Stomach smooth muscle (tissue), 2 donors: ENCODE data around the gene VPS18.
A peak's percentile ranks its signal among the peaks of the same experiment; 100 is the strongest.
"Not testable (repeated sequence)": the region's sequence is repeated elsewhere in the genome, so short reads cannot be mapped to it uniquely, and the experiment has no call there.

Experiments used
- H3K27ac ChIP-seq: one replicate; pipeline ENCODE4 v1.7.0; 2013; ENCODE audit warnings: mild to moderate bottlenecking, low read length, inconsistent platforms
- H3K27me3 ChIP-seq, 2 donors: one replicate each; pipeline ENCODE4 v1.7.0; 2013; ENCODE audit warnings: low read length in 2 of 2; ENCODE audit not compliant: insufficient read depth in 2 of 2, control insufficient read depth in 1 of 2
- H3K36me3 ChIP-seq, 2 donors: one replicate each; pipeline ENCODE4 v1.7.0; 2013; ENCODE audit warnings: low read length in 2 of 2; ENCODE audit not compliant: control insufficient read depth in 2 of 2, insufficient read depth in 2 of 2
- H3K4me1 ChIP-seq: one replicate; pipeline ENCODE4 v1.7.0; 2013; ENCODE audit warnings: low read length; ENCODE audit not compliant: control insufficient read depth, insufficient read depth
- H3K4me3 ChIP-seq, 2 donors: one replicate each; pipeline ENCODE4 v1.7.0; 2013; ENCODE audit warnings: low read length in 2 of 2
- H3K9ac ChIP-seq, 2 donors: one replicate each; pipeline ENCODE4 v1.7.0; 2013; ENCODE audit warnings: low read length in 2 of 2, mild to moderate bottlenecking in 1 of 2
- H3K9me3 ChIP-seq, 2 donors: one replicate each; pipeline ENCODE4 v1.7.0; 2013; ENCODE audit warnings: low read length in 2 of 2; ENCODE audit not compliant: control insufficient read depth in 2 of 2
- donor health status: healthy.
- donor health status: Pancreatic carcinoma.

The VPS18 gene

DNA sequence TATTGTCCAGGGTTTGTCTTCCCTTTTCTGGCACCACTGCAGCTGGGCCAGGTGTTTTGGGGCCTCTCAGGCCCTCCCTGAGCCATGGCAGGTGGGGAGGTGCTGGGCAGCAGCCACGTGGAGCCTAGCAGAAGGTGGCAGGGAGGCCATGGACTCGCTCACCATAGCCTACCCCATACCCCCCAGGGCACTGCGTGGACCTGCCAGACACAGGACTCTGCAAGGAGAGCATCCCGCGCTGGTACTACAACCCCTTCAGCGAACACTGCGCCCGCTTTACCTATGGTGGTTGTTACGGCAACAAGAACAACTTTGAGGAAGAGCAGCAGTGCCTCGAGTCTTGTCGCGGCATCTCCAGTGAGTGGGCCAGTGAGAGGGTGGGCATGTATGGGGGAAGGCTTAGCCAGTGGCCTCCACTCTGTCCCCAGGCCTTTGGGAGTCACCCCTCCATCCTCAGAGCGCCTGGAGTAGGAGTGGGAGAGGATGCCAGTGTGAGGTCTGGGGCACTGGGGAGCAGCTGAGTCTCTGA, 38.5 kb upstream of the VPS18 start:
- Histone ChIP-seq H3K9me3 (no peaks in the 10 kb centered on the region), H3K4me1 (peaks cover 4% of the 10 kb centered on the region), H3K36me3 (no peaks in the 10 kb centered on the region), H3K9ac (no peak overlapping the region), H3K4me3 (no peak overlapping the region), H3K27me3 (peaks cover 4 to 14% of the 10 kb centered on the region in 2 donors), H3K27ac (no peak overlapping the region)

DNA sequence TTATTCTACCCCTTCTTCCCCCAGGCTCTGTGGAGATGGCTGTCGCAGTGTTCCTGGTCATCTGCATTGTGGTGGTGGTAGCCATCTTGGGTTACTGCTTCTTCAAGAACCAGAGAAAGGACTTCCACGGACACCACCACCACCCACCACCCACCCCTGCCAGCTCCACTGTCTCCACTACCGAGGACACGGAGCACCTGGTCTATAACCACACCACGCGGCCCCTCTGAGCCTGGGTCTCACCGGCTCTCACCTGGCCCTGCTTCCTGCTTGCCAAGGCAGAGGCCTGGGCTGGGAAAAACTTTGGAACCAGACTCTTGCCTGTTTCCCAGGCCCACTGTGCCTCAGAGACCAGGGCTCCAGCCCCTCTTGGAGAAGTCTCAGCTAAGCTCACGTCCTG, 37.5 kb upstream of the VPS18 start:
- Histone ChIP-seq H3K4me1 (peaks cover 4% of the 10 kb centered on the region), H3K27ac (no peak overlapping the region), H3K4me3 (no peak overlapping the region), H3K27me3 (peaks cover 4 to 14% of the 10 kb centered on the region in 2 donors), H3K9me3 (no peaks in the 10 kb centered on the region), H3K36me3 (no peaks in the 10 kb centered on the region), H3K9ac (no peak overlapping the region)

DNA sequence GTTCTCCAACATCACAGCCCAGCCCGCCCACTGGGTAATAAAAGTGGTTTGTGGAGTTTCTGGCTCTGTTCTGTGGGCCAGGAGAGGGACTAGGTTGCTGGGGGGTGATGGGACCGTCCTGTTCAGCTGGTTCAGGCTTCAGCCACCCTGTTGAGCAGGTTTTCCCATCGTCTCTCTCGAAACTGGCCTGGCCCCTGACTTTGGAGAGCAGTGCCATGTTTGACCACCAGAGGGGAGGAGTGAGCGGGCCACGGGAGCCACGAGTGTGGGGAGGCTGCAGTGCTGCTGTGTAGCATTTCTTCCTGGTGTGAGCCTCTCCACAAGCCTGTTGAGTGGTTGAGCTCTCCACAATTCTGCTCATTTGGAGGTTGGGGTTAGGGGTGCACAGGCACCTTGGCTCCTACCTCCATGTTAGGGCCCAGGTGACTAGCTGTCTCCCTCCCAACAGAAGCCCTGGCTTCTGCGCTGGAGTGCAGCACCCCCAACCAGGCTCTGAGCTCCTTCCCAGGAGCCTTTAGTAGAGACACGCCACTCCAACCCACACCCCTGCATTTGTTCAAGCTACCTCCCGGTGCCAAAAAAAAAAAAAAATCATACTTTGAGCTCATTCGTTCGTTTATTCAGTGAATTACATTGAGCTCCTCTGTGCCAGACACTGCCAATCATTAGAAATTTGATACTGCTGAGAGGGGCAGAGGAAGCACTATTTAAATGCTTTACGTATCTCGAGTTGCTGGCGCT, 36.5 kb upstream of the VPS18 start:
- no peak overlapping the region for H3K9ac ChIP-seq
- peaks cover 4 to 14% of the 10 kb centered on the region in 2 donors for H3K27me3 ChIP-seq
- no peaks in the 10 kb centered on the region for H3K9me3 ChIP-seq
- no peak overlapping the region for H3K27ac ChIP-seq
- H3K4me1 ChIP-seq = peaks cover 4% of the 10 kb centered on the region
- no peaks in the 10 kb centered on the region for H3K36me3 ChIP-seq
- H3K4me3 ChIP-seq = peak overlapping the region in 1 of 2 donors; percentile 29

DNA sequence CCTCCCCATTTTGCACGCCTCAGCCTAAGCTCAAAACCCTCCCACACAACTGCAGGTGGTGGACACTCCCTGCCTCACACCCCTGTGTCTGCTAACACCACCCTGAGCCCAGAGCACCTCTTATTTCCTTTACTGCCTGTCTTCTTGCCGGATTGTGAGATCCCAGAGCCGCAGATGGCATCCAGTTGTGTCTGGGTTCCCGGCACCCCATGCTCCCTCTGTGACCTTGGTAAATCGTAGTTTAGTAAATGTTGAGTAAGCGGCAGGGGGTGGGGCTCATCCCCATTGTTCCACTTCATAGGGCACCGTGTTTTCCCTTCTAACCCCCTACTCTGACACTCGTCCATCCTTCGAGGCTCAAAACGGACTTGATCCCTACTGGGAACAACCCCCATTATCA, 35.5 kb upstream of the VPS18 start:
- H3K9ac ChIP-seq = no peak overlapping the region

DNA sequence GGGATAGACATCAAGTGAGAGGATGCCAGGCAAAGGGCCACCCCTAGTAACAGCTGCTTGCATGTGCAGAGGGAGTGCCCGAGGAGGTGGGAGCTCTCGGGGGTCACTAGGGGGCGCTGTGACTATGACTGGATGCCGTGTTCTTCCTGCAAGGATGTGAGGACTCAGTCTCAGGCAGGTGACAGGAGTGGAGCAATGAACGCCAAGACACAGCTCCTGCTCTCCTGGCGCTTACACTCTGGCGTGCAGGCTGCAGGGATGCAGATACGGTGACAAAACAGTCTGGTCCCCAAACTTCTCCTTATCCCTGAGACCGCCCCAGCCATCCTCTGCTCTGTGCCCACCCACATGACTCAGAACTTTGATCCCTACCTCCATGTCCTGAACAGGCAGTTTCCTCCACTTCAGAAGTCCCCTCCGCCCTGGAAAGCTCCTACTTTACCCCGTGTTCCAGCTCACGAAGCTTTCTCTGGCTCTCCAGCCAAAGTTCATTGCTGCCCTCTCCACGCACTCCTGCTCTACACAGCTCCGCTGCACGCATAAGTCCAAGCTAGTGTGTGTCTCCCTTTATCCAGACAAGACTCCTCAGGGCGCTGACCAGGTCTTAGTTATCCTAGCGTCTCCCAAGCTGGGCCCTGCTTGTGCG, 34.9 kb upstream of the VPS18 start:
- no peaks in the 10 kb centered on the region for H3K9me3 ChIP-seq
- H3K9ac ChIP-seq = no peak overlapping the region
- H3K27ac ChIP-seq = no peak overlapping the region
- no peak overlapping the region for H3K4me3 ChIP-seq
- H3K36me3 ChIP-seq = no peaks in the 10 kb centered on the region
- peaks cover 6 to 16% of the 10 kb centered on the region in 2 donors for H3K27me3 ChIP-seq
- H3K4me1 ChIP-seq = peaks cover 4% of the 10 kb centered on the region

More for the DNA sequence above, 35.5 kb upstream of the VPS18 start:
- H3K9me3 ChIP-seq = no peaks in the 10 kb centered on the region
- peaks cover 4 to 13% of the 10 kb centered on the region in 2 donors for H3K27me3 ChIP-seq
- peaks cover 4% of the 10 kb centered on the region for H3K4me1 ChIP-seq
- no peak overlapping the region for H3K27ac ChIP-seq
- no peak overlapping the region for H3K4me3 ChIP-seq
- H3K36me3 ChIP-seq = no peaks in the 10 kb centered on the region

DNA sequence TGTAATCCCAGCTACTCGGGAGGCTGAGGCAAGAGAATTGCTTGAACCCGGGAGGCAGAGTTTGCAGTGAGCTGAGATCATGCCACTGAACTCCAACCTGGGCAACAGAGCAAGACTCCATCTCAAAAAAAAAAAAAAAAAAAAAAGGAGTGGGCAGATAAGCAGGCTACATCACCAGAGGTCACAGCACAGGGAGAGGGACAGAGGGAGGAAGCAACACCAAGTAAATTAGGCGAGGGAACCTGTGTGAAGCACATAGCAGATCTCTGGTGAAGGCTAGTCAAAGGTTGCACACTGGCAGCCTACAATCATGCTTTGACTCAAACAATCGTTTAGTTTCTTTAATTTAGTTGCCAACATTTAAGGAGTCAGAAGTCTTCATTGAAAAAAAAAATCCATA, 33.1 kb upstream of the VPS18 start:
- not testable (repeated sequence) for H3K9me3 ChIP-seq, H3K4me3 ChIP-seq, H3K36me3 ChIP-seq, H3K27ac ChIP-seq, H3K9ac ChIP-seq, H3K4me1 ChIP-seq
- peaks cover 13 to 16% of the 10 kb centered on the region in 2 donors for H3K27me3 ChIP-seq

DNA sequence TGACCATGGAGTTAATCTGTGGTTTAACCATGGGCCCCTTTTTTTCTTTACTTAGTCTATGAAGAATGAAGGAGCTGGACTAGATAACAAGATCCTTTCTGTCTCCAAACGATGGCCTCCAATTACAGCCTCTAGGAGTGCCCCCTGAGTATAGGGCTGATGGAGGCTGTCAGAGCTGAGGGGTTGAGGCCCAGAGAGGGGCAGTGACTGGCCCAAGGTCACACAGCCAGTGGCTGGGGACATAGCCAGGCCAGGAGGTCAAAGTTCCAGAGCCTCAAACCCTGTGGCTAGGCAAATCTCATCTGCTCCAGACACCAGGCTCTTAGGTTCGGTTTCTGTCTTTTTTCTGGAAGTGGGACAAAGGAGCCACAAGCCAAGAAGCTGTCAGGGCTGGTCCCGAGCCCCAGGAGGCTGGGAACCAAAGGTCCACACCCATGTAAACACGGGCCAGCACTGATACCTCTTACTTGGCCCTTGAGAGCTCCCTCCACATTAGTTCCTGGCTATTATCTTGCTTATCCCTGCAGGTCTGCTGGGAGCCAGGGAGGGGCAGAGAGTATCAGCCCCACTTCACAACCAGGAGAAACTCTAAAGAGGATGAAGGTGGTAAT, 30.5 kb upstream of the VPS18 start:
- Histone ChIP-seq H3K27ac (no peak overlapping the region), H3K27me3 (peaks cover 10 to 14% of the 10 kb centered on the region in 2 donors), H3K9me3 (no peaks in the 10 kb centered on the region), H3K4me3 (no peak overlapping the region), H3K4me1 (no peaks in the 10 kb centered on the region), H3K9ac (no peak overlapping the region), H3K36me3 (no peaks in the 10 kb centered on the region)

DNA sequence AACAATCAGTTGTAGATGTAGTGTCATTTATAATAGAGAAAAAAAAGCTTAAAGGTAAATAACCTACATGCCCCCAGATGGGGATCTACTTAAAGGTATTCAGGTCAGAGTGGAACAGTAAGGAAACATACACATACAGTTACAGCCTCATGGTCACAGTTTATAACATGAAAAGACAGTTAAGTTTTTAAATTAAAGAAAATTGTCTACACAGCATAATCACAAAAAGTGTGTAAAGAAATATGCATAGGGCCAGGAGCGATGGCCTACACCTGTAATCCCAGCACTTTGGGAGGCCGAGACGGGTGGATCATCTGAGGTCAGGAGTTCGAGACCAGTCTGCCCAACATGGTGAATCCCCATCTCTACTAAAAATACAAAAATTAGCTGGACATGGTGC, 27.1 kb upstream of the VPS18 start:
- no peaks in the 10 kb centered on the region for H3K9me3 ChIP-seq
- no peak overlapping the region for H3K27ac ChIP-seq
- no peak overlapping the region for H3K9ac ChIP-seq
- H3K36me3 ChIP-seq = no peaks in the 10 kb centered on the region
- H3K27me3 ChIP-seq = peaks cover 10 to 11% of the 10 kb centered on the region in 2 donors
- no peak overlapping the region for H3K4me3 ChIP-seq
- no peaks in the 10 kb centered on the region for H3K4me1 ChIP-seq

DNA sequence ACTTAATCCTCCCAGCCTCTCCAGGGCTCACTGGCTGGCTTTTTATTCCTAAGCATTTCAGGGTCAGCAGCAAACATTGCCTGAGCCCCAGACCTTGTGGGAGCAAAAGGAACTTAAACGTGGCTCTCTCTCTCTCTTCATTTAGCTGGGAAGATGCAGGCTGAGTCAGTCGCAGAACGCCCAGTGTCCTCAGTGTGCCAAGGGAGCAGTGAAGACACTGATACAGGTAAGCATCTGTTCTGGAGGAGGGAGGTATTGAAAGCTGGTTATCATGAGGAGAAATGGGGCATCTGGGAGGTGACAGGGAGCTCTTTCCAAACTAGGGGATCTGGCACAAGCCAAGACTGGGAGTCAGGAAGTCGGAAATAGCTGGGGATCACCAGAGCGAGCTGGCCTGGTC, 24.6 kb upstream of the VPS18 start:
- H3K4me3 ChIP-seq = no peak overlapping the region
- no peak overlapping the region for H3K27ac ChIP-seq
- H3K27me3 ChIP-seq = peaks cover 16 to 22% of the 10 kb centered on the region in 2 donors
- H3K9me3 ChIP-seq = no peaks in the 10 kb centered on the region
- no peak overlapping the region for H3K9ac ChIP-seq
- peaks cover 9% of the 10 kb centered on the region for H3K4me1 ChIP-seq
- no peaks in the 10 kb centered on the region for H3K36me3 ChIP-seq

DNA sequence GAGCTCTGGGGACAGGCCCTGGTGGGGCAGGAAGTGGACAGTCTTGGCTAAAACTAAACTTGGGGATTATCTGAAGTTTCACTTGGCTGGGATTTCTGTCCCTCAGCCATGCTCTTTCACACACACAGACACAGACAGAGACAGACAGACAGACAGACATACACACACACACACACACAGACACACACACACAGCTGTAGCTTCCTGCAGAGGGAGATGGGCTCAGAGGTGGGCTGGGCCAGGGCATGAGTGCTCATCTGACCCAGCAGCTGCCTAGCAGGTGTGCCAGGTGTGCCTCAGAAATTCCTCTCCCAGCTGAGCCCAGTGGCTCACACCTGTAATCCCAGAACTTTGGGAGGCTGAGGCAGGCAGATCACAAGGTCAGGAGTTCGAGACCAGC, 23.5 kb upstream of the VPS18 start:
- no peaks in the 10 kb centered on the region for H3K9me3 ChIP-seq
- no peak overlapping the region for H3K27ac ChIP-seq
- no peaks in the 10 kb centered on the region for H3K36me3 ChIP-seq
- peaks cover 9% of the 10 kb centered on the region for H3K4me1 ChIP-seq
- no peak overlapping the region for H3K9ac ChIP-seq
- H3K4me3 ChIP-seq = no peak overlapping the region
- H3K27me3 ChIP-seq = peaks cover 16 to 22% of the 10 kb centered on the region in 2 donors
